Fibroblast of skin of back (primary cell): ENCODE data around the gene CHCHD3.
"Not testable (repeated sequence)": the region's sequence is repeated elsewhere in the genome, so short reads cannot be mapped to it uniquely, and the experiment has no call there.

ENCODE experiments used
- DNase-seq: peaks from one replicate; pipeline ENCODE4 v3.0.0-alpha.2; 2013

CHCHD3 gene

DNA sequence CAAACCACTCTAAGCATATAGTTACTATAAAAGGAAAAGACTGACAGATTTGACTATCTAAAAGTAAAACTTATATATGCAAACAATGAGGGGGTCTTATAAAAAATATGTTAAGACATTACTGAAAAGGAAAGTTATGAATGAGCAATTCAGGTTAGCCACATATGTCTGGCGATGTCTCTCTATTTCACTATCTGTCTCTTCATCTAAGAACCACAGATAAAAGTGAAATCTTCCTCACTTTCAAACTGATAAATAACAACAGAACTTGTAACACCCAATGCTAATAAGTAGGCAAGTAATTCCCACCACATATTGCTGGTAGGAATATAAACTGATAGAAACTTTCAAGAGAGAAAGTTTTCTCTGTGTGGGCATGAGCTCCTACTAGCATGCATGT lies 138.2 kb downstream of the CHCHD3 start:
- no peak for DNase-seq

DNA sequence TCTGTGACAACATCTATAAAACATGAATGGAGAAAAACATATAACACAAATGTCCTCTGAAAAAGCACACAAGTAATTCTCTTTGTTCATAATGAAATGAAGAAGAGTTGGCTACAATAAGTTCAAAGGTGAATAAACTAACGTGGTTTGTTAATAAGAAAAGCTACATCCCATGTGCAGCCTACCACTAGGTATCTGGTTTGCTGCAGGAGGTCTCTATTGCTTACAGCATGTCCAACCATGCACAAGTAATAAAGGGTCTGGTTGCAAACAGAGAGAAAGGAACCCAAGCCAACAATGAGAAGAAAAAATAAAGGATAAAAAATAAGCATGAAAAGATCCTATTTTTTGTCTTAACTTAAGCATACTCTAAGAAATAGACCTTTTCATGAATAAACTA lies 139.2 kb downstream of the CHCHD3 start:
- no peak for DNase-seq

- DNase-seq: no peak
Observed at GRCh38 chr7:132941905-132942304, 140.0 kb downstream of the CHCHD3 start.

DNA sequence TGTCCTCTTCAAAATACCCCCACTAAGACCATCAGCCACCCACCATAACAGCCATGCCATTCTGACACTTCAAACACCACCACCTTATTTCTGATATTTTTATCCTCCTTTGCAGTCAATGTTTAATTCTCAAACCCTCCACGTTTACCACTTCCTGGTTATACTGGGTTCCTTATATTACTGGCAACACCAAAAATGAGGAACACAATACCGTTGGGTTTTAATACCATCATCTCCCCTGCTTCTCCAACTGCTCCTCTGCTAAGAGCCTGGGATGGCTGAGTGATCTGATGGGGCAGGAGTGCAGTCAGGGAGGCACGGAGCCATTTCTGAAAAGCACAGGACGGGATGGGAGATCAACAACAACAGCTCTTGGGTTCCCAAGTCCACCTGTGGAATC lies 140.5 kb downstream of the CHCHD3 start:
- DNase-seq: no peak

GRCh38 chr7:132940084-132940483 lies 141.8 kb downstream of the CHCHD3 start:
- no peak for DNase-seq

- DNase-seq: no peak
Observed at GRCh38 chr7:132939495-132939894, 142.4 kb downstream of the CHCHD3 start.

GRCh38 chr7:132937286-132937685 lies 144.6 kb downstream of the CHCHD3 start:
- DNase-seq: no peak

DNA sequence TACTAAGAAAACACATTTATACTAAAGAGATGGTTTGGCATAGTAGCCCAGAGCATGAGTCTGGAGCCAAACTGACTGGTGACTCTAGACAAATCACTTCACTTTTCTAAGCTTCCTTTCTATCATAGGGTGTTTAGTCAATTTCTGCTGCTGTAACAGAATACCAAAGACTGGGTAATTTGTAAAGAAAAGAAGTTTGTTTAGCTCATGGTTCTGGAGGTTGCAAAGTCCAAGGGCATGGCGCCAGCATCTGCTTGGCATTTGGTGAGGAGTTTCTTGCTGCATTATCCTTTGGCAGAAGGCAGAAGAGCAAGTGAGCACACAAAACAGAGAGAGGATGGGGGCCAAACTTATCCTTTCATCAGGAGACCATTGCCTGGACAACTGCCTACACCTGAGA lies 146.3 kb downstream of the CHCHD3 start:
- DNase-seq: no peak

GRCh38 chr7:132934017-132934416 lies 147.9 kb downstream of the CHCHD3 start:
- no peak for DNase-seq

DNA sequence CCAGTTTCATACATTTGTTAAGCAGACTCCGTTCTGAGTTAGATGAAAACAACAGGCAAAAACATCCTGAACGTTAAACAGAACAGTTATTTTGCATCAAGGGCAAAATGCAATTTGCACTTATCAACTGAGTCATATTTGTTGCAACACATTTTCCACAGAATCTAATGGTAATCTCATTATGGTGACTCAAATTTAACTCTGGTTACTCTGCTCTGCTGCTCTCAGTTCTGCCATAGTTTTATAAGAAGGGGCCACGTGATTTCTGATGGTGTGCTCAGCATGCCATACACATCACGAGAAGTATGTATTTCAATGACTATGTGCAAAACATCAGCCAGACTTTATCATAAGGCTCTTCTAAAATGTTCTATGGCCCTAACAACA lies 148.8 kb downstream of the CHCHD3 start:
- DNase-seq: peak; percentile 10

DNA sequence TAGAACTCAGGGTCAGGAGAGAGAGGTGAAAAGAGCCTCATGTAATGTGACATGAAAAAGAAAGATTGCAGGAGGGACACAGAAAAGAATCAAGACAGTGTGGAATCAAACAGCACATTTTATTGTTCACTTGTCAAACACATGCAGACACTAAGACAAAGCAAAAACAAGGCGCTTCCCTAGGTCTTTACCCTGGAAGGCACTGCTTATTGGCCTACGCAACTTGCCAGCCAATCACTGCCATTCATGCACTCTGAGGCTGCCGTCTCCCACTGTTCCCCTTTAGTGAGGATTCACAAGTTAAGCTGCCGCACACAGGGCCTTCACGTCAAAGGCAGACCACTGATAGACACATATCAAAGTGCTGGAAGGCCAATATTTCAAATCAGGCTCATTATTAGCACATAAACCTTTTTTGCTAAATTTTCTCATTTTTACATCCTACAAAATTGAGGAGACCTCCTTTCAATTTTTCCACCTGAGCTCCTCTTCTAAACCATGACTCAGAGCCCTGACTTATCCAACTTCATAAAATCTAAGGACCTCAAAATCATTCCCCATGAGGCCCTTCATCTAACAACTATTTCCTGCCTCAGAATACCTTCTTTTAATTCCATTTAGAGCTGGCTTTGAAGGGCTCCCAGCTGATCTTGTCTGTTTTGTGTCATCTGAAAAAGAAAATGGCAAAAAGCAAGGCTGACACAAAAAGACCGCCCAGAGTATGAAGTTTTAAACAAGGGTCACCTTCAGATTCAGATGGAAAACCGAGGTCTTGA lies 149.4 kb downstream of the CHCHD3 start:
- no peak for DNase-seq

GRCh38 chr7:132930881-132931280 lies 151.0 kb downstream of the CHCHD3 start:
- DNase-seq: peak; percentile 4

DNA sequence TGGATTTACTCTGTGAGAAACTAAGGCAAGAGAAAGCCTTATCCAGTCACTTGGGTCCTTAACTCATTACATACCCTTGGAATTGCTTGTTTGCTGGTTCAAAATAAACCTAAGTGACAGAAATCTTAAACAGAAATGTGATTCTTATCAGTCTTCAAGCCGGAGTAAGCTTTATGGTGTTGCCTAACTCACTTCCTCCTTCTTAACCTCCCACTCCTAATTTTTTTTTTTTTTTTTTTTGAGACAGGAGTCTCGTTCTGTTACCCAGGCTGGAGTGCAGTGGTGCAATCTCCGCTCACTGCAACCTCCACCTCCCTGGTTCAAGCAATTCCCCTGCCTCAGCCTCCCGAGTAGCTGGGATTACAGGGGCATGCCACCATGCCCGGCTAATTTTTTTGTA lies 151.9 kb downstream of the CHCHD3 start:
- DNase-seq: not testable (repeated sequence)

GRCh38 chr7:132919771-132920170 lies 162.1 kb downstream of the CHCHD3 start:
- peak; percentile 48 for DNase-seq

DNA sequence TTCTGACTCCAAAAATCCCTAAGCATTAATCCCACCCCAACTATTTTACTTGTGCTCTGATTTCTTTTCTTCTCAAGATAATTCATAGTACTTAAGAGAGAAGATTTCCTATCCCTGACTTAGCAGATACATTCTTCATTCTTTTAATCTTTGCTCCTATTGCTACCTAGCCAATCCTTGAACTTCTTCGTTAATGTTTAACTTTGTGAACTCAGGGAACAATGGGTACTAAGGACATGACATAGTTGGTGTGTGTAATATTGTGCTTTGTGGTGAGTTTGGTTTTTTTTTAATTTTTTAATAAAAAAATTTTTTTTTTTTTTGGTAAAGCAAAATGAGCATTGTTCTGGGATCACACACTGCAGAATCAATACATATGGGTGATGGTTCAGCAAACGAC lies 166.2 kb downstream of the CHCHD3 start:
- no peak for DNase-seq

DNA sequence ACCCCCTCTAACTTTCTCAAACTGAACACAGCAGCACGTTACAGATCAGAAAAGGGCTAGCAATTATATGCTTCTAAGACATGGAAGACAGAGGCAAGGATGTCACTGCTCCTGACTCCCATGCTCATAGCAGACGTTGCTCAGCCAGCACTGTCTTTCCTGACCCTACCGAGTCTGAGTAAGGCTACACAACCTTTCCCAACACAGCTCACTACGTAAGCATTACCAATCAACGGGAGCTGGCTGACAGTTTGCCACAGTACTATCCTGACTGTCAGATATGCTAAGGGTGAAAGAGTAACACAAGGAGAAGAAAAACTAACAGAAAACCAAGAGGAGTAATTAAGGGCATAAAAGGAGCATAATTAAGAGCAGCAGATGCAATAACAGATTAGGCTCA lies 171.2 kb downstream of the CHCHD3 start:
- DNase-seq: no peak

DNA sequence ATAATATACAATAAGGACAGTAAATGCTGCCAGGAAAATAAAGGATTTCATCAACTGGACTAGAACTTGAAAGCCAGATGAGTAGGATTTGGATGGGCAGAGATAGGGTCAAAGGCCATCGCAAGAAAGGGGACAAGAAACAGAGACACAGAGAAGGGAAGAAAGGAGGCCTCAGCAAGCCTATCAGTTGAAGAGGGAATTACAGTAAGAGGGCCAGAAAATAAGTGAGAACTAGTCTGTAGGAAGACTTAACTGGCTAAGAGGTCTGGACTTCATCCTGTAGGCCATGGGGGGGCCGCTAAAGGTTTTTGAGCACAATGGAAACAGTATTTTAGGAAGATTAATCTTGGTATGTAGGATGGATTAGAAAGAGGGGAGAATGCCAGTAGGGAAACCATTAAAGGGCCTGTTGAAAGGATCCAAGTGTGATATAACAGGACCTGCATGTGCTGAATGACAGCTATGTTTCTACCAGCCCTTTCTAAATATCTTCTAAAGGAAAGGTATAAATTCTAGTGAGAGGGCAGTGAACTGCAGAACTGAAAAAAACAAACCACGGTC lies 174.4 kb downstream of the CHCHD3 start:
- no peak for DNase-seq

DNA sequence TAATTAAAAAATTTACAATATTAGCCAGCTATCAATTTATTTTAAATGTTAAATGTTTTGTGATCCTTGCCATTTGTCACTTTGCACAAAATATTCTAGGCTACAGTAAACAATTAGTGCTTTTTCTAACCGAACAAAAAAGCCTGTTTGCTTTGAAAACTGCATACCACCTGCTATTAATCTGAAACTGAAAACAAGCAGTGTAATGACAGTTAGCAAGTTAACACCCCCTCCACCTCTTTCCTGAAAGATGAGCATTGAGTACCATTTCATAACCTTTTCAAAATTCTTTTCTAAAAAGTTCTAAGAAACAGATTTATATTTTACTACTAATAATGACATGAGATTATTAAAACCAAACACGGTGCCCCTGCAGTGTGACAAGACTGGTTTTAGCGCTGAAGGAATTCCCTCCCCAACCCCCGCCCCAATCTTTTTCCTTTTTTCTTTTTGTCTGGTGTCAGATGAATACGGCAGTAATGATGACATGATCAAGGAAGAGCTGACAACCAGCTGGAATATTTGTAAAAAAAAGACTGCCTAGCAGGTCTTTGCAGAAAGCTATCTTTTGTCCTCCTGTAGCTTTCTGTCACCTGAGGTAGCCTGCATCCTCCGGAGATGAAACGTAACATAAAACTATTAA lies 175.6 kb downstream of the CHCHD3 start:
- DNase-seq: no peak

DNA sequence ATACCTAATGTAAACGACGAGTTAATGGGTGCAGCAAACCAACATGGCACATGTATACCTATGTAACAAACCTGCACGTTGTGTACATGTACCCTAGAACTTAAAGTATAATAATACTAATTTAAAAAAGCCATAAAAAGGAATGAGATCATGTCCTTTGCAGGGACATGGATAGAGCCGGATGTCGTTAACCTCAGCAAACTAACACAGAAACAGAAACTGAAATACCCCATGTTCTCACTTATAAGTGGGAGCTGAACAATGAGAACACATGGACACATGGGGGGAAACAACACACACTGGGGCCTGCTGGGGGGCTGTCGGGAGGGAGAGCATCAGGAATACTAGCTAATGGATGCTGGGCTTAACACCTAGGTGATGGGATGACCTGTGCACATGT lies 176.8 kb downstream of the CHCHD3 start:
- DNase-seq: not testable (repeated sequence)

GRCh38 chr7:132904209-132904608 lies 177.7 kb downstream of the CHCHD3 start:
- DNase-seq: no peak

DNA sequence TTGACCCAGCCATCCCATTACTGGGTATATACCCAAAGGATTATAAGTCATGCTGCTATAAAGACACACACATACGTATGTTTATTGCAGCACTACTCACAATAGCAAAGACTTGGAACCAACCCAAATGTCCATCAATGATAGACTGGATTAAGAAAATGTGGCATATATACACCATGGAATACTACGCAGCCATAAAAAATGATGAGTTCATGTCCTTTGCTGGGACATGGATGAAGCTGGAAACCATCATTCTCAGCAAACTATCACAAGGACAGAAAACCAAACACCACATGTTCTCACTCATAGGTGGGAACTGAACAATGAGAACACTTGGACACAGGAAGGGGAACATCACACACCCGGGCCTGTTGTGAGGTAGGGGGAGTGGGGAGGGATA lies 179.6 kb downstream of the CHCHD3 start:
- not testable (repeated sequence) for DNase-seq

DNA sequence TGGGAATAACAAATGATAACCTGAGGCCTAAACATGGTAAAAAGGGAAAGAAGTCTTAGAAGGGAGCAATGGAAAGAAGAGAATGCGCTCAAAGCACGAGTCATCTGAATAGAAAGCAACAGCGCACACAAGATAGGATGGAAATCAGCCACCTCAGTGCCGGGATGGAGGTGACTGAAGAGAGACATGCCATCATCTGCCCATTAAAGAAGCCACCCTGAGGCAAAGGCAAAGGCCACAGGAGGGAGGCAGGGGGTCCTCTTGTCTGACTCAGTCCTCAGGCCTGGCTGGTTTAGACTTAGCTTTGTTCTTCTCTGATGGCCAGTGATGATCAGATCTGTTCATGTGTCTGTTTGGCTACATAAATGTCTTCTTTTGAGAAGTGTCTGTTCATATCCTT lies 180.6 kb downstream of the CHCHD3 start:
- no peak for DNase-seq

DNA sequence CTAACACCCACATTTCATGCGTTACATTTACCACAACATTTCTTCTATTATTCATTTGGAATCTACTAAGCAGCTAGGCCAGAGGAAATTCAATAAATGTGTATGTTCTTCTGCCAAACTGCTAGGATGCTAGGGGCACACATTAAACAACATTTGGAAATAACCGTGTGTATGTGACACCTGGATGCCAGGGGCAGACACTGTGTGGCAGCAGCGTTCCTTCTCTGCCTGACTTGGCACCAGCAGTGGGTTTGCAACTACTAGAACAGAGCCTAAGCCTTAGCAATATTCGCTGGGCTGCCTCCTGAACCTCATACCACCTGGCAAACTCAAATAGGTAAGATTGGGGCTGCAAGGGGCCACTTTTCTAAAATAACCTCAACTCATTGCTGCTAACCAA lies 182.1 kb downstream of the CHCHD3 start:
- no peak for DNase-seq

- not testable (repeated sequence) for DNase-seq
Observed at GRCh38 chr7:132898641-132899175, 183.2 kb downstream of the CHCHD3 start.
